GM19328 (cell line): Measurements from ENCODE around the gene S100PBP.
"Not testable (repeated sequence)": the region's sequence is repeated elsewhere in the genome, so short reads cannot be mapped to it uniquely, and the experiment has no call there.

Experiments
- ATAC-seq: cut with Tn5 transposase; IDR thresholded peaks from one replicate; pipeline ENCODE4 v1.9.1; 2021; ENCODE audit warnings: mild to moderate bottlenecking, moderate library complexity; ENCODE audit not compliant: unreplicated experiment

Gene S100PBP

DNA sequence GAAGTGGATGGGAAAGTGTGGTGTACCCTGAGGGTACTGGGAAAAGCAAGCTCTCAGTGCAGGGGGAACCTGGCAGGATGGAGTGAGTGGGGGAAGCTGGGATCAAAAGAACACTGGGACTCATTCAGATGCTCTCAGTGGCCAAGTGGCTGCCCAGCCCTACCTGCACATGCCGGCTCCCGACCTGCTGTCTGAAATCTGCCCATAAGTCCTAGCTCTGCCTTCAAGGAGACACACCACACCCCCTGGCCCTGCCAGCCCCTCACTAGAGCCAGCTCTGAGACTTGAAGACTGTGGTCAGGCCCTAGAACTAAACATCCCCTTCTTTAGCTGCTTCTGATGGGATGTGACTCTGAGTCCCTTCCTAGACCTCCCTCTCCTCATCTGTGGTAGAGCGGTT, 81.5 kb downstream of the S100PBP start:
- ATAC-seq = no peak

DNA sequence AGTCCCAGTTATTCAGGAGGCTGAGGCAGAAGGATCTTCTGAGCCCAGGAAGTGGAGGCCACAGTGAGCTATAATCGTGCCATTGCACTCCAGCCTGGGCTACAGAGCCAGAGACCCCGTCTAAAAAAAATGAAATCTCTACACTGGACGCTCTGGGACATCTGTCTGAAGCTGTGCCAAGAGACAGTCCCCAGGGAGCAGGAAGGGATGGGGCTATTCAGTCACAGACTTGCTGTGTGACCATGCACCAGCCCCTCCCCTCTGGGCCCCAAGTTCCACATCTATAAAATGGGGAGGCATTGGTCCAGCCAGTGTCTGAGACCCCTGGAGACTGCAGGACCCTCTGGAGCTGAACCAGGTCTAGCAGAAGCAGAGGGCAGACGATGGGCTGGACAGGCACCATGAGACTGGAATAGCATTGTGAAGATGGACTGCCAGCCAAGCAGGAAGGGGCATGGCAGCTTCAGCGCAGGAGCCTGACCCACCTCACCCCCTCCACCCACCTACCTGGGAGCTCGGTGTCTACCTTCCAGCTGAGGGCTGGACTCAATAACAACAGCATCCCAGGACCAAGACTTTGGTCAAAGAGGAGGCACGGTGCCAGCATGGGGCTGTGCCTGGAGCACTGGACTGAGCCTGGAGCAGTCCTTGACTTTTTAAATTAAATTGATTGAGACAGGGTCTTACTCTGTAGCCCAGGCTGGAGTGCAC, 82.3 kb downstream of the S100PBP start:
- ATAC-seq = no peak

- ATAC-seq = no peak
Measured at GRCh38 chr1:32900371-32900955, 83.0 kb downstream of the S100PBP start.

DNA sequence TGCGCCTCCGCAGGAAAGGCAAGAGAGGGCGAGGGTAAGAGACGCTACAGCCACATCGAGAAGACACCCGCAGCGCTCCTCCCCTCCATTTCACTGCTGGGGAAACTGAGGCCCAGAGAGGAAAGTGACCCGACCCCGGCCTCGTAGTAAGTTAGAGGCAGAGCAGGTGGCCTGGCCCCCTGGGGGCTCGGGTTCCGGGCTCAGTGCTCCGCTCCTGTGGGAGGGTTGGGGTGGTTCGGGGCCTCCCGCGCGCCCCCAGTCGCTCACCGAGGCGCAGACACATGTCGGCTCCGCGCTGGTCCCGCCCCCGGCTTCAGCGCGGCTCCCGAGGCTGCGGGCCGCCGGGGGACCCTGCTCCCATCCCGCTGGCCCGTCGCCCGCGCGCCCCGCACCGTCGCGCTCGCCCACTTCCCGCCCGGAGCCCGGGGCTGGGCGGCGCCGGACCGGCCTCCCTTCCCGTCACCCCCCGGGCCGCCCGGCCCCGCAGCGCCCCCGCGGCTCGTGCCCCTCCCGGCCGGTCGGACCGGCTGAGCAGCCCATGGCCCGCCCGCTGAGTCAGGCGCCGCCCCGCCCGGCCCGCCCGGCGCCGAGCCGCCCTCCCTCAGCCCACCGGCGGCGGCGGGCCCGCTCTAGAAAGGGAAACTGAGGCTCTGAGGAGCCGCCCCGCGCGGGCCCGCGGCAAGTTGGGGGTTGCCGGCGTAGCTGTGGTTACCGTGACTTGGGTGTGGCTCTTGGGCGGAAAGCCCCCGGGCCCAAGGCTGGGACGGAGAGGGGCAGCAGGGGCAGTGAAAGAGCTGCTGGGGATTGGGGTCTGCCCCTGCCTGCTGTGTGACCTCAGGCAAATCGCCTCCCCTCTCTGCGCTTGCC, 83.7 kb downstream of the S100PBP start, which contains the start of gene TMEM54:
Gene TMEM54 (minus strand): TSS at position 434 of the 867 bp plus-strand sequence. CDS start 151 bp downstream, at position 283.
- no peak for ATAC-seq

- no peak for ATAC-seq
Measured at GRCh38 chr1:32901823-32902534, 84.5 kb downstream of the S100PBP start.

DNA sequence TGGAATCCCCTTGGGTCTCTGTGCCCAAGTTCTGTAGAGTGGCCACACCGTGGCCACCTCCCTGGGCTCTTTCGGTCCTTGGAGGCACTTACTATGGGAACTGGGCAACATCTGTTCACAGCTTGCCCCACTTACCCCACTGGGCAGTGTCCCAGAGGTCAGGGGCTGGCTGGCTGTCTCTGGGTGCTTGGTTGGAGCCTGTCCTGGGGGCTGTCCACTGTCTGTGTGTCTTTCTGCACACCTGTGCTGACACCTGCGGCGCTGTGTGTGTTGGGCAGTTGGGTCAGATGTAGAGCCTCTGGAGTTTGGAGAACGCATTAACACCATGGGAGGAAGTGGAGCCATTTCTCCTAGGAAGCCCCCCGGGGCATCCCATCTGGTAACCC, 85.1 kb downstream of the S100PBP start:
- ATAC-seq = no peak

GRCh38 chr1:32903991-32904785, 86.7 kb downstream of the S100PBP start:
- no peak for ATAC-seq

DNA sequence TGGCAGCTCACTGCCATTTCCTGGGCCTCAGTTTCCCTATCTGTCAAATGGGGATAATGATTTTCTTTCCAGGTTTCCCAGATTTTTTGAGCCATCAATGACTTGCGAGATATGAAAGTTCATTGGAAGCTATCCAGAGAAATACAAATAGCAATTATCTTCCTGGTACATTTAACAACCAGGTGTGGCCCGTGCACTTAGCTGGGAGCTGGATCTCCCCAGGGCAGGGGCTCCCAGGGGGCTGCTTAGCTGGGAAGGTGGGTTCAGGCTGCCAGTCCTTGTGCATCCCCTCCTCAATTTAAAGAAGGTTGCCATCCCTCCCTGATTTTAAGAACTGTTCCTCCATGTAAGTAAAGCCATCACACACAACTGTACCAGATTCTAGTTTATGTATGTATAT, 87.3 kb downstream of the S100PBP start:
- no peak for ATAC-seq

GRCh38 chr1:32905588-32905987, 88.1 kb downstream of the S100PBP start:
- ATAC-seq = not testable (repeated sequence)

GRCh38 chr1:32906654-32907053, 89.2 kb downstream of the S100PBP start:
- ATAC-seq = no peak

GRCh38 chr1:32907435-32907834, 90.0 kb downstream of the S100PBP start:
- ATAC-seq = no peak
